NCI-H748 (cell line): Measurements from ENCODE around the gene MYOC.
A peak's percentile ranks its signal among the peaks of the same experiment; 100 is the strongest.
"Not testable (repeated sequence)": the region's sequence is repeated elsewhere in the genome, so short reads cannot be mapped to it uniquely, and the experiment has no call there.

Experiments
- DNase-seq: peaks from one replicate; lab custom pipeline; 2025; ENCODE audit not compliant: unreplicated experiment; lab: John Stamatoyannopoulos, UW

Gene MYOC

DNA sequence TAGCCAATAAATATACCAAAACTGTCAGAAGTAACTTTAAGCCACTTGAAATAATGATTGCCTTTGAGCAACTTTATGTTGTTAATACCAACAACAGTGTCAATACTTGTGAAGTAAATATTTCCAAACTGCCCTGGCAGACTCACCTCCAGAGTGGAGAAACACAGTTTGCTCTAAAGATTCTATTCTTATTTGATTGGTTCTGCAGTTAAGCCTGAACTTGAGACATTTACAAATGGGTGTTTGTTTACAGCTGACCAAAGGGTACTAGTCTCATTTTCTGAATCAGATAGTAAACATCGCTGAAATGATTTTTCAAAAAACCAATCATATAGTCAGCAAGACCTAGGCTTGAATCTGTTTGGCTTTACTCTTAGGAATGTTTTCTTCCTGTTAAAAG lies 1.3 kb upstream of the MYOC start:
- DNase-seq: no peak

GRCh38 chr1:171646249-171646560 lies 6.3 kb downstream of the MYOC start:
- DNase-seq: no peak

GRCh38 chr1:171645553-171646248 lies 6.8 kb downstream of the MYOC start:
- no peak for DNase-seq

- DNase-seq: peak; percentile 79
Measured at GRCh38 chr1:171644805-171645483, 7.5 kb downstream of the MYOC start.

DNA sequence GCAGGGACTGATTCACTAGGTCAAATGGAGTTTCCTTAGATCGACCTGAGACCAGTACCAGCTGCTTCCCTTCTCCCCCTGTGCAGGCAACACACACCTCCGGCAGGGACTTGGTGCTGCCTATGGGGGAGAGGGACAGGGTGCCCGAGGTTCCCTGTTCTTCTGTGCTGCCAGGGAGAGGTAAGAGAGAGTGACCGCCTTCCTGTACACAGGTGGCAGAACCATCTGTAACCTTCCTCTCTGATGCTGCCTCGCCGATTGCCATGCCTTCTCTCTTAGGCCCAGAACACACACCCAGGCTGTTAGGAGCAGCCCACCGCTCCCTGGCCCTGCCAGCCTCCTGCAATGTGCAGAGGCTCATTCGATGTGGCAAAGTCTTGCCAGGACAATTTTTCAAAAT lies 9.3 kb downstream of the MYOC start:
- DNase-seq: no peak

GRCh38 chr1:171642197-171642596 lies 10.3 kb downstream of the MYOC start:
- no peak for DNase-seq

DNA sequence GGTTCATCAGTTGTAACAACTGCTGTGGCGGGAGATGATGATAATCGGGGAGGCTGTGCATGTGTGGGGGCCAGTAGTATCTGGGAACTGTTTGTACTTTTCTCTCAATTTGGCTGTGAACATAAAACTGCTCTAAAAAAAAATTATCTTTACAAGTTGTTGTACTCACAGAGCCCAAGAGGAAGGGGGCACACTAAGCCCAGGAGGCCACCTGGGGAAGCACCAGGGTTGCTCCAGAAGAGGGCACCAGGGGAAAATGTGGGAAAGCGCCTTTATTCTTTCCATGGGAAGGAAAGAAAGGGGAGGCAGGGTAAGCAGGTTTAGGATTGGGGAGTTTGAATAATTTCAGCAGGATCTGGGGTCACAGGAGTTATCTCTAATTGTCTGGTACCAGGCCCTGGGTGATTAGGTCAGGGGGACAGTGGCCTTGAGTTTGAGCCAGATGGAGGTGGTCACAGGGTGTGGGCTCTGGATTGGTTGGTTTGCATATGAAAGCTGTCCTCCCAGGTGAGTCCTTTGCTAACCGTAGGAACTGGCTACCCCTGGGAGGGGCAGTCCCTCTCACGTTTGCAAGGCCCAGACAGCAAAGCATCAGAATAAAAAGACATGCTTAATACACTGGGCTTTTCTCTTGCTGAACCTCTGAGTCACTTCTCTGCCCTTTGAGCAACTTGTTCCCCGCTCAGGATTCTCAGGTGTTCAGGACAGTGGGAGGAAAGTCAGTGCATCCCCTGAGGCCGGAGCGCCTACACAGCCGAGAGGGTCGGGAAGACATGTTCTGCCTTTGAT lies 11.2 kb downstream of the MYOC start:
- DNase-seq: no peak

GRCh38 chr1:171640225-171640624 lies 12.3 kb downstream of the MYOC start:
- DNase-seq: no peak

DNA sequence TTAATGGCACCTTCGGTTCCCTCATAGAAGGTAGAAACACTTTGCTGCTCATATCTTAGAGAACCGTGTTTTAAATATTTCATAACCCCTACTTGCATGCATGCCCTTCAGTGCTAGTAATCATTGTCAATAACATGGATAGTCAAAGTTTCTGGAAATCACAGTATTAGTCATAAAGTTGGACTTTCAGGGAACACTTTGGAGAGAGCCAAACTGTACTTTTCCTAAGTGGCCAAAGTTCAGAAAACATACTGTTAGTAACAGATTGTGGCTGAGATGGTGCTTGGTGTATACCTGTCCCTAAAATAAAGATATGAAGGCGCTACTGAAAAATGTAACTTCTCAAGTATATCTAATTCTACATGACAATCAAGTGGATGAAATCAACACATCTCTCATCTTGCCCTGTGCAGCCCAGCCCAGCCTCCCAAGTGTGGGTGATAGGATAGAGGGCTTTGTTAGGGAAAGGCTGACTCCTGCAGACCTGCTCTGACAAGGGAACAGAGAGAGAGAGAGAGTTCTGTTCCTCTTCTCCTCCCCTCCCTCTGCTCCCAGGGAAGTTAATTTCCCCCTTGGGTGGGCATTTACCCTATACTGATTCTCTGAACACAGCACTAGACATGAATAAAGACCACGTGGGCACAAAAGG lies 14.4 kb downstream of the MYOC start:
- DNase-seq: no peak

- no peak for DNase-seq
Measured at GRCh38 chr1:171636141-171636540, 16.3 kb downstream of the MYOC start.

GRCh38 chr1:171635661-171636060 lies 16.8 kb downstream of the MYOC start:
- no peak for DNase-seq

DNA sequence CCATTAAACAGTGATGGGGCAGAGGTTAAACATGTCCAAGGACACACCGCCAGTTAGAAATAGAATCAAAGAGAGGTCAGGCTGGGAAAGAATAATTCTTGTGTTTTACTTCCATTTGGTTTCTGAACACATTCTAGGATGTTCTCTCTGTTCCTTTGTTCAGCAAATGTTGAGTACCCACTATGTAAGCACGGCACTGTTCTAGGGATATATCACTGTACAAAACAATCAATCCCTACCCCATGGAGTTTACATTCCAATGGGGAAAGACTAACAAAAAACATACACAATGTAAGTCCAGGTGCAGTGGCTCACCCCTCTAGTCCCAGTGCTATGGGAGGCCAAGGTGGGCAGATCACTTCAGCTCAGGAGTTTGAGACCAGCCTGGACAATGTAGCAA lies 24.3 kb downstream of the MYOC start:
- no peak for DNase-seq

- no peak for DNase-seq
Measured at GRCh38 chr1:171627020-171627419, 25.5 kb downstream of the MYOC start.

GRCh38 chr1:171625225-171625624 lies 27.3 kb downstream of the MYOC start:
- no peak for DNase-seq

- DNase-seq: no peak
Measured at GRCh38 chr1:171623651-171624331, 28.7 kb downstream of the MYOC start.

- DNase-seq: no peak
Measured at GRCh38 chr1:171622152-171622462, 30.4 kb downstream of the MYOC start, which contains the start of gene MYOCOS. Gene MYOCOS (plus strand): TSS chr1:171622243. CDS start chr1:171623884, 1,641 bp downstream.

- no peak for DNase-seq
Measured at GRCh38 chr1:171616586-171616985, 35.9 kb downstream of the MYOC start.

DNA sequence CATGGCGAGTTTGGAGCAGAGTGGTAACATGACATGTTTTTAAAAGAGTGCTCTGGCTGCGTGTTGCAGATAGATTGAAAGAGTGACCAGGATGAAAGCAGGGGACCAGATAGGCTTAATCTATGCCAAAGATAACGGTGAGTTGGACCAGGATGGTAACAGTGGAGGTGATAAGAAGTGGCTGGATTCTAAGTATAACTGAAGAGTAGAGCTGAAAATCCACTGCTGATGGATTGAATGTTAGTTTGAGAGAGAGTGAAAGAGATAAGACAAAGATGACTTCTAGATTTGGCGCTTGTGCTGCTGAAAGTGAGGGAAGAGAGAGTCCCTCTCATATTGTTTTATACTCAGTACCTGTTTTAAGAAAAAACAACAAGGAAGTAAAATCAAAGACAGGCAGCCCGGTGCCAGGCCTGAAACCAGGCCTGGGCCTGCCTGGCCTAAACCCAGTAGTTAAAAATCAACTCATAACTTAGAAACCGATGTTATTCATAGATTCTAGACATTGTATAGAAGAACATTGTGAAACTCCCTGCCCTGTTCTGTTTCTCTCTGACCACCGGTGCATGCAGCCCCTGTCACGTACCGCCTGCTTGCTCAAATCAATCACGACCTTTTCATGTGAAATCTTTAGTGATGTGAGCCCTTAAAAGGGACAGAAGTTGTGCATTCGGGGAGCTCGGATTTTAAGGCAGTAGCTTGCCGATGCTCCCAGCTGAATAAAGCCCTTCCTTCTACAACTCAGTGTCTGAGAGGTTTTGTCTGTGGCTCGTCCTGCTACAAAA lies 37.2 kb downstream of the MYOC start:
- DNase-seq: not testable (repeated sequence)

- DNase-seq: no peak
Measured at GRCh38 chr1:171613282-171613681, 39.2 kb downstream of the MYOC start.

DNA sequence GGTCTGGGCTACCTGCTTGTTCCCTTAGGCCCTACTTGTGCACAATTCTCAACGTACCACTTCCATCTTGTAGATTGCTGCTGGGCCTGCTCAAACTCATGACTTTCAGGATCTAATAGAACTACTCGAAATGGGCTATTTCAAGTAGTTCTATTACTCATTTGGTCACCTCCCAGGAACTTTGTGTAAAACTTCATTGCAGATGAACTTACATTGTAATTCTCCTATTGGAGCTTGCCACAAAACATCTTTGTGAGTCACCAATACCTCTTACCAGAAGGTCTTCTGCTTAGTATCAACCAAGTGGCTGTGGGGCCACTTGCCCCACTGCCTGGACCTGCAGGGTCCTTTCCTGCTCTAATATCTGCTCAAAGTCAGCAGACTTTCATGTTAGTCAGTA lies 41.2 kb downstream of the MYOC start:
- DNase-seq: no peak
